DMS153 treated with DMSO at 0.1 percent for 48 hours (cell line): ENCODE measurements around the gene TNFAIP8.

Source experiments
- DNase-seq: peaks from one replicate; lab custom pipeline; 2025; ENCODE audit not compliant: unreplicated experiment; lab: John Stamatoyannopoulos, UW

TNFAIP8 gene

GRCh38 chr5:119355685-119356611 lies at the start of gene TNFAIP8:
TNFAIP8 (plus strand) TSS chr5:119356019; CDS start chr5:119356091, 72 bp downstream.
- DNase-seq: no peak

GRCh38 chr5:119307170-119307569 lies 48.6 kb upstream of the TNFAIP8 start:
- DNase-seq: no peak

GRCh38 chr5:119309326-119309725 lies 46.5 kb upstream of the TNFAIP8 start:
- DNase-seq: no peak

GRCh38 chr5:119311688-119312087 lies 44.1 kb upstream of the TNFAIP8 start:
- DNase-seq: no peak

GRCh38 chr5:119312403-119312802 lies 43.4 kb upstream of the TNFAIP8 start:
- no peak for DNase-seq

GRCh38 chr5:119313197-119313596 lies 42.6 kb upstream of the TNFAIP8 start:
- no peak for DNase-seq

- DNase-seq: no peak
Measured at GRCh38 chr5:119313658-119314605, 41.9 kb upstream of the TNFAIP8 start.

GRCh38 chr5:119315516-119315949 lies 40.3 kb upstream of the TNFAIP8 start:
- no peak for DNase-seq

- no peak for DNase-seq
Measured at GRCh38 chr5:119316086-119316485, 39.7 kb upstream of the TNFAIP8 start.

- no peak for DNase-seq
Measured at GRCh38 chr5:119316906-119317305, 38.9 kb upstream of the TNFAIP8 start.

GRCh38 chr5:119318256-119318894 lies 37.4 kb upstream of the TNFAIP8 start:
- DNase-seq: no peak

- DNase-seq: no peak
Measured at GRCh38 chr5:119319401-119319800, 36.4 kb upstream of the TNFAIP8 start.

GRCh38 chr5:119319890-119320289 lies 35.9 kb upstream of the TNFAIP8 start:
- DNase-seq: no peak

- no peak for DNase-seq
Measured at GRCh38 chr5:119321569-119322311, 34.1 kb upstream of the TNFAIP8 start.

GRCh38 chr5:119322312-119322947 lies 33.4 kb upstream of the TNFAIP8 start:
- no peak for DNase-seq

GRCh38 chr5:119322948-119323537 lies 32.8 kb upstream of the TNFAIP8 start:
- DNase-seq: no peak

GRCh38 chr5:119323601-119324000 lies 32.2 kb upstream of the TNFAIP8 start:
- peak; percentile 17 for DNase-seq

GRCh38 chr5:119324842-119325241 lies 31.0 kb upstream of the TNFAIP8 start:
- no peak for DNase-seq

GRCh38 chr5:119327018-119327417 lies 28.8 kb upstream of the TNFAIP8 start:
- no peak for DNase-seq
